ENCODE data around the gene AGAP1.

The AGAP1 gene

GRCh38 chr2:235612181-235612950, 118.5 kb downstream of the AGAP1 start:
- DNase-seq: no peak

GRCh38 chr2:235613649-235614048, 119.8 kb downstream of the AGAP1 start:
- DNase-seq: no peak

GRCh38 chr2:235614176-235614860, 120.5 kb downstream of the AGAP1 start:
- DNase-seq: no peak

- DNase-seq: no peak
These were observed 121.3 kb downstream of the AGAP1 start for GRCh38 chr2:235614900-235615712.

GRCh38 chr2:235616885-235617284, 123.0 kb downstream of the AGAP1 start:
- DNase-seq: no peak

GRCh38 chr2:235618039-235618438, 124.2 kb downstream of the AGAP1 start:
- no peak for DNase-seq

GRCh38 chr2:235619544-235619943, 125.7 kb downstream of the AGAP1 start:
- DNase-seq: no peak

- DNase-seq: no peak
These were observed 127.9 kb downstream of the AGAP1 start for GRCh38 chr2:235621736-235622135.

GRCh38 chr2:235623111-235623510, 129.3 kb downstream of the AGAP1 start:
- DNase-seq: no peak

- DNase-seq: no peak
These were observed 129.9 kb downstream of the AGAP1 start for GRCh38 chr2:235623752-235624151.

- DNase-seq: no peak
These were observed 132.8 kb downstream of the AGAP1 start for GRCh38 chr2:235626658-235627057.

GRCh38 chr2:235627682-235628081, 133.8 kb downstream of the AGAP1 start:
- DNase-seq: no peak

GRCh38 chr2:235630718-235631296, 137.0 kb downstream of the AGAP1 start:
- DNase-seq: no peak

GRCh38 chr2:235634435-235635158, 140.8 kb downstream of the AGAP1 start:
- DNase-seq: no peak

- DNase-seq: no peak
These were observed 142.7 kb downstream of the AGAP1 start for GRCh38 chr2:235636546-235636945.

GRCh38 chr2:235637896-235638295, 144.1 kb downstream of the AGAP1 start:
- no peak for DNase-seq

- DNase-seq: no peak
These were observed 144.9 kb downstream of the AGAP1 start for GRCh38 chr2:235638541-235639427.

GRCh38 chr2:235639428-235639773, 145.6 kb downstream of the AGAP1 start:
- DNase-seq: no peak

- no peak for DNase-seq
These were observed 146.0 kb downstream of the AGAP1 start for GRCh38 chr2:235639885-235640284.

- no peak for DNase-seq
These were observed 146.5 kb downstream of the AGAP1 start for GRCh38 chr2:235640377-235640776.

GRCh38 chr2:235640926-235641723, 147.3 kb downstream of the AGAP1 start:
- no peak for DNase-seq

All from activated effector memory CD4-positive, alpha-beta T cell treated with anti-CD3 and anti-CD28 coated beads, Interleukin-2, amount 50 U/mL, for 16 hours (primary cell).